Measurements from ENCODE around the gene TMEM163.
"Not testable (repeated sequence)": the region's sequence is repeated elsewhere in the genome, so short reads cannot be mapped to it uniquely, and the experiment has no call there.

TMEM163 gene

DNA sequence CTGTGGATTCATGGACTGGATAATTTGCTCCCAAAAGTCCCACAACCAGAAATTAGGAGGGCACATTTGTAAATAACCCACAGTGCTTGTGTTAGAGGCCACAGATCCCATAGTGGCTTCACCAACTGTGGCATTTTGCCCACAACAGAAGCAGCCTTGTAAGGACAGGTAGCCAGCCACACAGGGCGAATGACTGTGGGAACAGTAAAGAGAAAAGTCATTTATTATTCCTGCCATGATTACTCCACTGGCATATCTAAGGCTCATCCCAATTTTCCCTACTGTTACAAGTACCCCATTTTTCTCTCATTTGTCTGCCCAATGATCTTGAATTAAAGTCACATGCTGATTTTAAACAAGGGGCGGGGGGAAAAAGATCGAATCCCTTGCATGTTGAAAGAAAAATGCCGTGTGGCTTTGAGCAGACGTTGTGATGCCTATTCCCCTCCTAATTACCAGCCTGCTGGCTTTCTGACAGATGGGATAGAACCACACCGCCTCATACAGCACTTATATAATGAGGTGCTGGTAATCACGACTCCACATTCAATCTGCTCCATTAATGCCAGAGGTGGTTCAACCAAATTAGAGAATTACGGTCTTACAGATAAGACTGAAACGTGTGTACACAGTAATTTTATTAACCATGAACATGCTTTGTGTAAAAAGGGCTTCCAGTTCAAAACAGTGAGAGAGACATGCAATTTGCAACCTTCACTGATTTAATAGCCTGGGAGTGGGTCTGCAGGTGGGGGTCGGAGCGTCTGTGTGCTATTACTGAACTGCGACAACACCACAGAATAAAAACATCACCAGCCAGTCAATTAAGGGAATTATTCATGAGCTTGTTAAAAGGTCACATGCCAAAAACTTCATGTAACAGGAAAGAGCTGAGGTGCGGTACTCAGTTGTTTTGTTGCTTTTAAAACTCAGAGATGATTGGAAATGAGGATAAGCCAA, 196.0 kb downstream of the TMEM163 start:
- TF ChIP-seq POLR2A (IDR thresholded peaks at IDR 0.05; ENCODE audit: low read depth, low read length) = no peak
- no peak for DNase-seq (ENCODE audit: insufficient read length, low spot score)
- no peak for FAIRE-seq

DNA sequence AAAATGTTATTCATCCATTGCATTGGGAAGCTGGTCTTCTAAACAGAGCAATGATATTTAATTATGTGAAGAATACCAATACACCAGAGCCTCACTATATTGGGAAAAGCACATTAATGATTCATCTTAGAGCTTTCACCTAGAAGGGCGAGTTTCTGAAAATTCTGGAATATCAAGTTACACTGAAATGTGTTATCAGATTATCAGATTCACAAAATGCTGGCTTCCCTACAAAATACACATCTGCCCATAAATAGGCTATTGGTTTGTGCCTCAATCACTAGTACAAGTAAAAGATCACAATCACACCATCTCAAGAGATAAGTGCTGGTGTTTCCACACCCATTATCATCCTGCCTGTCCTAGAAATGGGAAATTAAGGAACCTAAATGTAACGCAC, 200.7 kb downstream of the TMEM163 start:
- DNase-seq (ENCODE audit: insufficient read length, low spot score) (no peak), FAIRE-seq (no peak)
- no peak for TF ChIP-seq POLR2A (IDR thresholded peaks at IDR 0.05; ENCODE audit: low read depth, low read length)

DNA sequence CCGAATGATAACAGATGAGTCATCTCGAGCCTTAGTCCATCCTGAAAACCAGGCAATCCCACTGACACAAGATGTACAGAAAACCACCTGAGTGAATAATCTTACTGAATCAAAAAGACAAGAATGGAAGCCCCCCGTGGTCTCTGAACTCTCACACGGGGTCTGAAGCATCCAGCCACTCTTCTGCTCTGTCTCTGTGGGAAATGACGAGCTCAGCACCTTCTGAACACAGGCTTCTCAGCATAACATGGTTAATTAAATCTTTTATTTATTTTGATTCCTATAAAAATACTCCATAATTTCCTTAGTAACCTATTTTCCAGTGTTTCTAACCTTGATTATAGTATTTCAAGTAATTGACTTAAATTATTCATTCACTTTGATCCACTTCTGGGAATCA, 203.7 kb downstream of the TMEM163 start:
- FAIRE-seq = no peak
- DNase-seq (ENCODE audit: insufficient read length, low spot score) = no peak
- no peak for TF ChIP-seq POLR2A (IDR thresholded peaks at IDR 0.05; ENCODE audit: low read depth, low read length)

DNA sequence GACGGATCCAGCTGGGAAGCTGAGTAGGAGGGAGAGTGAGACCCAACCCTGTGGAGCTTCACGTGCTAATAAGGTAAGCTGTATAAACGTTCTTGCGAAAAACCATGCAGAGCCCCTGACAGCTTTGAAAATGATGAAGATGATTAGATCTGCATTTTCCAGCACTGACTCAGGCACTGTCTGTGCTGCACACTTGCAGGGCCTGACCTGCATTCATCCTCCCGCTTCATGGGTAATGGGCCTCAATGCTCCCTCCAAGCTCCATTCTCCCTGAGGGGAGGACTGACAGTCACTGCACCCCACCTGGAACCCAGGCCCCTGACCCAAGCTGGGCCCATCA, 205.4 kb downstream of the TMEM163 start:
- no peak for FAIRE-seq
- no peak for DNase-seq (ENCODE audit: insufficient read length, low spot score)
- no peak for TF ChIP-seq POLR2A (IDR thresholded peaks at IDR 0.05; ENCODE audit: low read depth, low read length)

DNA sequence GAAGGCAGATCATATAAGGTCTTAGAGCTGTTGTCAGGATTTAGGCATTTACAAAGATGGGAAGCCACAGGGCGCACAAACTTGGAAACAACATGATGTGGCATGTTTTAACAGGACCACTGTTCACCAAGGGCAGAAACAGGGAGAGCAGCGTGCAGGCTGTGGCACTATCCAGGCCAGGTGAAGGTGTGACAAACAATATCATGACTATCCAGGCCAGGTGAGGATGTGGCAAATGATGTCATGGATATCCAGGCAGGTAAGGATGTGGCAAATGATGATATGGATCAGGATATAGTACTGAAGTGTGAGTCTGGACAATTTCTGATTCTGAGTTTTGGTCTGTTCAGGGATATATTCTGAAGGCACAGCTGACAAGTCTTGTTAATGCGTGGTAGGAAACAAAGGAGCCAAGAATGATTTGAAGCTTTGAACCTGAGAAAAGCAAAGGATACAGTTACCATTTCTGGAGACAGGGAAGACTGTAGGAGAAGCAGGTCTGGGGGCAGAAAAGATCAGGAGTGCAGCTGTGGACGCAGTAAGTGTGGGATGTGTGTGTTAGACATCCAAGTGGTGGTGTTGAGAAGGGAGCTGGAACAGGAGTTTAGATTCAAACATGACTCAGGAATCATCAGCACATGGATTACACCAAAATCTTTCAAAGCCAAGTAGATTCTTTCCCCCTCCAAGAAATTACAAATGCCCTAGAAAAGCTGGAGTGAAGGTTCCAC, 205.9 kb downstream of the TMEM163 start:
- DNase-seq (ENCODE audit: insufficient read length, low spot score) = no peak
- TF ChIP-seq POLR2A (IDR thresholded peaks at IDR 0.05; ENCODE audit: low read depth, low read length) = no peak
- FAIRE-seq = no peak

DNA sequence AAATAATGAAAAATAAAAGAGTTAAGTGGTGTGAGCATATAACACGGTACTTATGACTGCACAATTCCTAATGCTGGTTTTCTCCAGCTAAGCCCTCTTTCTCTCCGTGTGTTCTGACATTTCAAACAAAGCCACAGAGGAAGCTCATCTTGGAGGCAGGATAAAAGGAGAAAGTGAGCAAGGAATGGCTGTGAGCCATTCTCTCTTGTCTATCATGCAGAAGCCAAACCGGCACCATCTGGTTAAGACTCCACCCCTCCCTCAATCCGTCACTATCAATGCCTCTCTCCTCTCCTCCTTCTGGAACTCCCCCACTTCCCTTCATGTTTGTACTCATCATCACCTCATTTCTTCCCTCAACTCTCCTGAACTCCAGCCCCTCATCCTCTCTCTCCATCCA, 210.4 kb downstream of the TMEM163 start:
- no peak for FAIRE-seq
- no peak for TF ChIP-seq POLR2A (IDR thresholded peaks at IDR 0.05; ENCODE audit: low read depth, low read length)
- DNase-seq (ENCODE audit: insufficient read length, low spot score) = no peak

DNA sequence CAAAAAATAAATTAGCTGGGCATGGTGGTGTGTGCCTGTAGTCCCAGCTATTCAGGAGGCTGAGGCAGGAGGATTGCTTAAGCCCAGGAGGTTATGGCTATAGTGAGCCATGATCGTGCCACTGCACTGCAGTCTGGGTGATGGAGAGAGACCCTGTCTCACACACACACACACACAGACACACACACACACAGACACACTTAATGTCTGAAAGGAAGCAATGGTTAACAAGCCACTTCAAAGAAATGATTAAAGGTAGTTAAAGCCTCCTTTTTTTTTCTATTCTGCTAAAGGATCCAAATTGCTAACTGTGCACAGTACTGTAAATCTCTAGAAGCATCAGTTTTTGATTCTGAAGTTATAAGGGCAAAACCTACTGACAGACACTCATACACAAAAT, 211.1 kb downstream of the TMEM163 start:
- DNase-seq (ENCODE audit: insufficient read length, low spot score) = no peak
- no peak for TF ChIP-seq POLR2A (IDR thresholded peaks at IDR 0.05; ENCODE audit: low read depth, low read length)
- FAIRE-seq = no peak

DNA sequence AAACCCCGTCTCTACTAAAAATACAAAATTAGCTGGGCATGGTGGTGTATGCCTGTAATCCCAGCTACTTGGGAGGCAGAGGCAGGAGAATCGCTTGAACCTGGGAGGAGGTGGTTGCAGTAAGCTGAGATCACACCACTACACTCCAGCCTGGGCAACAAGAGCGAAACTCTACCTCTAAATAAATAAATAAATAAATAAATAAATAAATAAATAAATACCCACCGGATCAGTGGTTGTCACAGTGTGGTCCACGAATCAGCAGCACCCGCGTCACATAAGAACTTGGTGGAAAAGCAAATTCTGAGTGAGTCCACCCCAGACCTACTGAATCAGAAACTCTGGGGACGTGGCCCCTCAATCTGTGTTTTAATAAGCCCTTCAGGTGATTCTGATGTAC, 211.6 kb downstream of the TMEM163 start:
- FAIRE-seq; DNase-seq (ENCODE audit: insufficient read length, low spot score): not testable (repeated sequence)

DNA sequence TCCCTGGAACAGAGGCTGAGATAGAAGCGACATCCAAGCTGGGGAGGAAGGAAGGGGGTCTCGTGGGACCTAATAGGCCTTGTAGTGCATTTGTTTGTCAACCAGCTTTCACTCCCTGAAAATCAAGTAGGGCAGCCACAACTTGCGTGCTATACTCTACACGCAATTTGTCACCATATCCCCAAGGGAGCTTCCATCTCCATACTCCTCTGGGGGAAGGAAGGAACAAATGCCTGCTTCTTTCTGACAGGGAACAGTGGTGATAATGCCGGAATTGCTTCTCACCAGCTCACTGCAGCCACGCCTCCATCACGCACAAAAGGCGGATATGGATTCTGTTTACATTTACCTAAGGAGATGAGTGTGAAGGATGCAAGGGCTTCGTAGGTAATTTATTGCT, 213.4 kb downstream of the TMEM163 start:
- DNase-seq (ENCODE audit: insufficient read length, low spot score) (no peak), FAIRE-seq (no peak)
- TF ChIP-seq POLR2A (IDR thresholded peaks at IDR 0.05; ENCODE audit: low read depth, low read length) = no peak

DNA sequence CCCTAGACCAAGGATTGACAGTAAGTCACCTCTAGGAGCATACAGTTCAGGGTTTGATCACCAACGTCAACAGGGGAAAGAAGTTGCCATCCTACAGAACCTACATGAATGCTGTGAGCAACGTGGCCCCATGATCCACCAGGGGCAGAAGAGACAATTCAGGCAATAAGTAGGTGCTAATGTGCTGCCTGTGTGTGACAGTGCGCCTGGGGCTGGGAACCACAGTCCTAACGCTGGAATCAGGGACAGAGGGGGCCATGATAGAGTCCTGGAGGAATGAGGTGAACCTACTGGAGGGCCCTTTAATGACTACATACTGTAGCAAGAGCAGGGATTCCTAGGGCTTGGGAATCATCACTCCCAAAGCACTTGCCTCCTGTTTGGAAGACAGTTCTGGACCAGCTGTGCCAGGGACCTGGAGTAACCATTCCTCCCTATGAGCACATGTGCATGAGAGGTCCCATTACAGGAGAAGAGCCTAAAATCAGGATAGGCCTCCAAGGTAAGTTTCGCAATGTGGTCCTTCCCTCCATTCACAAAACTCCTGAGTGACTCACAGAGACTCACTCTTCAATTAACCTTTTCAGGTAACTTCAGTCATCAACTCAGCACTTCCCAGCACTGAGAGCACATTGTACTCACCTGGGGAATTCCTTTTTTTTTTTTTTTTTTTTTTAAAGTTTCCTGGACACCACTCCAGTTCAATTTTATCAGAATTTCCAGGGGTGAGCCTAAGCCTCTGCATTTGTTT, 214.0 kb downstream of the TMEM163 start:
- no peak for TF ChIP-seq POLR2A (IDR thresholded peaks at IDR 0.05; ENCODE audit: low read depth, low read length)
- DNase-seq (ENCODE audit: insufficient read length, low spot score) = no peak

DNA sequence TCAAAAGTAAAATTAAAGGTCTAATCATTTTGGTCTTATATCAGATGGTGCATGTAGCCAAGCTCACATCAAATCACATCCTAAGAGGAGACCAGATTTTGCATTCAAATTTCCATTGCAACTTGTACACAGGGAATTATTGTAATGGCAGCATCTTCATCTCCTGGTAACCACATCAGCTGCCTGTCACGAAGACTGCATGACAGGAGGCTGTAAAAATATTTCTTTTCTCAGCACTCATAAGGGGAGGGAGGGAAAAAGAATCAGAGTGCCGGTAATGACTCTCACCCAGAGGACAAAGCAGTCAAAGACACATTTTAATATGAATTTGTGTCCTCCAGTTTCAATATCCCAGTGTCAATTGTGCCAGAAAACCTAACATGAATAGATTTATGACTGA, 216.7 kb downstream of the TMEM163 start:
- no peak for TF ChIP-seq POLR2A (IDR thresholded peaks at IDR 0.05; ENCODE audit: low read depth, low read length)
- DNase-seq (ENCODE audit: insufficient read length, low spot score) (no peak), FAIRE-seq (no peak)

More for the DNA sequence above, 214.0 kb downstream of the TMEM163 start:
- FAIRE-seq = no peak

DNA sequence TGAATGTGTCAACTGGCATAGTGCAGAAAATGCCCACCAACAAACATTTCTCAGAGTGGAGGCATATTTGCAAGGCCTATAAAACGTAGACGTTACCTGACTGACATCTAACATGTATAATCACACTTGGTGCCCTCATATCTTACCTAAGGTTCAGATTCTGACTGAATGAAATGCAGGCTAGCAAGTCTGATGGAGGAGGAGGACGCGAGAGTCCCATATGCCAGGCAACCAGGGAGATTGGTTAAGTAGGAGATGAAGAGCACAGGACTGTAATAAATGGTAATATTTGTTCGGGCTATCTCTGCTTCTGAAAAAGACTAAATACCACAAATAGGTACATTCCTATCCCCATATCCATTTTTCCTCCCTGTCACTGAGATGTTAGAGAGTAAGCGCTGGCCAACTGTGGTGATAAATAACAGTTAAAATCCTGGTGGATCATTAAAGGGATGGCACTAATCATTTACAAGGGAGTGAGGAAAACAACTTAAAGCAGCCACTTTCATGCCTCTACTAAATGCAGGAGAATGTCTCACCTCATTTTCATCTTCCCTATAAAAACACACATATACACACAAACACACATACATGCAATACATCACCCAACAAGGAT, 217.2 kb downstream of the TMEM163 start:
- no peak for TF ChIP-seq POLR2A (IDR thresholded peaks at IDR 0.05; ENCODE audit: low read depth, low read length)
- FAIRE-seq (no peak), DNase-seq (ENCODE audit: insufficient read length, low spot score) (no peak)

DNA sequence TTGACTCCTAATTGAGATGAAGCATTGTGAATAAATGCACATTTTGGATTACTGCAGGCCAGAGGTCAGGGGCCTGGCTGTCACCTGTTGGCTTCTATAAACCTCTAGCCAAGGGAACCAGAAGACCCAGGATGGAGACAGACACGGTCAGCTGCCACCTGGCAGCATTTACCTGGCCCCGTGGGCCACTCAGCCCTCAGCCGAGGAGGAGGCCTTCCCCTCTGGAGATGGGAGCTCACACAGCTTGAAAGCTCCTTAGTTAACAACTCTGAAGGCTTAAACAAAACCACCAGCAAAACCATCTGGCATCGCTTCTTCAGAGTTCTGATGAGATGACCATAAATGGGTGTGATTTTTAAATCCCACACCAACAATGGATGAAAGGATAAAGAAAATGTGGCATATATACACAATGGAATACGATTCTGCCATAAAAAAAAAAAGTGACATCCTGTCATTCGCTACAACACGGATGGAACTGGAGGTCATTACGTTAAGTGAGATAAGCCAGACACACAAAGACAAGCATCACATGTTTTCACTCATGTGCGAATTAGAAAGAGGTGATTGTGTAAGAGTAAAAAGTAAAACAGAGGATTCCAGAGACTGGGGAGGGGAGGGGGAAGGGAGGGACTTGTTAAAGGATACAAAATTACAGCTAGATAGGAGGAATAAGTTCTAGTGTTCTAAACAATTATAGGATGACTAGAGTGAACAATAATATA, 218.4 kb downstream of the TMEM163 start:
- no peak for TF ChIP-seq POLR2A (IDR thresholded peaks at IDR 0.05; ENCODE audit: low read depth, low read length)

More for the DNA sequence above, 218.4 kb downstream of the TMEM163 start:
- FAIRE-seq (no peak), DNase-seq (ENCODE audit: insufficient read length, low spot score) (no peak)
